Measurements from ENCODE around the gene HJURP.

DNA sequence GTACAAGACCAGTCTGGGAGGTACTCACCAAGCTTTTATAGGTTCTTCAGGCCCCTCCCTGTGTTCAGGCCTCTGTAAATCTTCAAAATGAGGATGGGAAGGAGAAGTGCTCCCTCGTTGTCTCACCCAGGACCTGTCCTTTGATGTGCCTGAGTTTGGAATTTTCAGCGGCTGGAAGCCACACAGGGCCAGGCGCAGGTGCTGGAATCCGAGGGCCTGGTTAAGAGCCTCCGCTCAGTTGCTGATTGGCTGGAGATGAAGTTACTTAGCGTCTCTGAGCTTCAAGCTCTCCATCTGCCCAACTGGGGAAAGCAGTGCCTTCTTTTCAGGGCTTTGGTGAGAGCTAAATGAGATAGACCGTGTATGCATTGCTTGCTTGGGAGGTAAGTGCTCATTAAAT is 30.0 kb downstream of the HJURP start:
- TF ChIP-seq CTCF (conservative IDR thresholded peaks at IDR 0.05) = no peak
- no peak for TF ChIP-seq ZFX (IDR thresholded peaks at IDR 0.05)
